Measurements from ENCODE around the gene NHLRC4.
A peak's percentile ranks its signal among the peaks of the same experiment; 100 is the strongest.

Gene NHLRC4, protein sequence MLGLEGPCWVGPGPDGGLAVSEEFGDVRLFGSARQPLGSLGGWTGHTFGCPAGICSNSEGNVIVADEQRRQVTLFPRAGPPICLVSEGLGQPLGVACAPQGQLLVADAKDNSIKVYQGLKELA

DNA sequence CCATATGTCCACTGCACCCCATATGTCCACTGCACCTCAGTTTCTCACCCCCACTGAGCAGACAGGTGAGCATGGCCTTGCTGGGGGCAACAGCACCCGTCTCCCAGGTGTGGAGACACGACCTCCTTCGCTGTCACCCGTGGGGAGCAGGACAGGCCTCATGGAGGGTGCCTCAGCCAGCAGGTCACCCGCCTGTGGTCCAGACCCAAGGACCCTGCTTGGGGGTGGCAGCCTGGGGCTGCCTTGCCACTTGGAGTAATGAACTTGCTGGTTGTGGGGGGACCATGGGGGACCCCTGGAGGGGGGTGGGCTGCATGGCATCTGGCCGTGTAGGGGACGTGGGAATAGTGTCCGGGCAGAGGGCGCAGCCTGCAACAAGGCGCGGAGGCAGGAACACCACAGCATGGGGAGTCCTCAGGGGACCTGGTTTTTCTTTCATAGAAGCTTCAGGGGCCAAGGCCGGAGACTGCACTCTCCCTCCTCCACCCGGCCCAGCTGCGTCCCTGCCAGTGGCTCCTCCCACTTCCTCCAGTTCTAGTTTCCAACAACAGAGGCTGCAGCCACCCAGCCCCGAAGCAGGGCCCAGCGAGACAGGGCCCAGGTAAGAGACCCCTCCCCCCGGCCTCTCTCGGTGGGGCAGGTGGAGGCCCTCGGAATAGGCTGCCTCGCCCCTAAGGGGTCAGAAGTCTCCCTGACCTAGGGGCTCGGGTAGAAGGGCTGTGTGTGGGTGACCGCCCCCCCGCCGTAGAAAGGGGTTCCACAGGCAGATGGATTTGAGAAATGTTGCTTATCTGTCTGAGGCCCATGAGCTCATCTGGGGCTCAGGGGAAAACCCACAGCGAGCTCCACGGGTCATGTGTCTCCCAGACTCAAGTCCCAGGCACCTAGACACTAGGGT, at the start of gene NHLRC4:
NHLRC4 (plus strand) TSS at position 531 of the 898 bp plus-strand sequence. CDS start 1,043 bp downstream, outside the sequence.
- in situ Hi-C loops (cut with HindIII; ENCODE audit: low pct_ligation_motif_present, low pct_unique_long_range_greater_than_20kb, low sequenced_read_pairs): no loop called here

DNA sequence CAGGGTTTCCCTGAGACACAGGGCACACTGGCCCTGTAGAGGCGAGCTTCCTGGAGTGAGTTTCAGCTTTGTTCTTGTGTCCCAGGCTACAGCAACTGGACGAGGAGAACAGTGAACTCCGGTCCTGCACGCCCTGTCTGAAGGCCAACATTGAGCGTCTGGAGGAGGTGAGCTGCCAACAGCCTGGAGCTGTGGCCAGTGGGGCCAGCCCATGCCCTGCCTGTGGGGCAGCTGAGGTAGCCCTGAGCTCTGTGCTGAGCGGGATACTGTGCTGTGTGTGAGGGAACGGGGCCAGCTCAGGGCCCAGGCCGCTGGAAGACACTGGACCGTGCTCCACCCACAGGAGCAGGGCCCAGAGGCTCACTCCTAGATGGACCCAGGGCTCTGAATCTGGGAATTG, 47.9 kb upstream of the NHLRC4 start:
- no peak for DNase-seq
- in situ Hi-C loops (cut with HindIII; ENCODE audit: low pct_ligation_motif_present, low pct_unique_long_range_greater_than_20kb, low sequenced_read_pairs): no loop called here

More for the DNA sequence above, at the start of gene NHLRC4:
- peak; percentile 45 for DNase-seq

DNA sequence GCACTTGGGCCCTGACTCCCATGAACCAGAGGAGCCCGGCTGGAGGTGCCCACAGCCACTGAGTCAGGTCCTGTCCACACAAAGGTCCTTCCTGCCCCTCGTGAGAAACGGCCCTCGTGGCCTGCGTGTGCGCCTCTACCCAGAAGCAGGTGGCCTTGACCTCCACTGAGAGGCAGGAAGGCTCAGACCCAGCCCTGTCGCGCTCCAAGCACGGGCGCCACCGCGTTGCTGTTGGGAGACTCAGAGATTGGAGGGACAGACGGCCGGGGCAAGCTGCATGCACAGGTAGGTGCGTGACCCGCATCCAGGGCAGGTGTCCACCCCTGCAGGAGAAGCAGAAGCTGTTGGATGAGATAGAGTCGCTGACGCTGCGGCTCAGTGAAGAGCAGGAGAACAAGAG, 47.4 kb upstream of the NHLRC4 start:
- no peak for DNase-seq
- in situ Hi-C loops (cut with HindIII; ENCODE audit: low pct_ligation_motif_present, low pct_unique_long_range_greater_than_20kb, low sequenced_read_pairs): no loop called here

DNA sequence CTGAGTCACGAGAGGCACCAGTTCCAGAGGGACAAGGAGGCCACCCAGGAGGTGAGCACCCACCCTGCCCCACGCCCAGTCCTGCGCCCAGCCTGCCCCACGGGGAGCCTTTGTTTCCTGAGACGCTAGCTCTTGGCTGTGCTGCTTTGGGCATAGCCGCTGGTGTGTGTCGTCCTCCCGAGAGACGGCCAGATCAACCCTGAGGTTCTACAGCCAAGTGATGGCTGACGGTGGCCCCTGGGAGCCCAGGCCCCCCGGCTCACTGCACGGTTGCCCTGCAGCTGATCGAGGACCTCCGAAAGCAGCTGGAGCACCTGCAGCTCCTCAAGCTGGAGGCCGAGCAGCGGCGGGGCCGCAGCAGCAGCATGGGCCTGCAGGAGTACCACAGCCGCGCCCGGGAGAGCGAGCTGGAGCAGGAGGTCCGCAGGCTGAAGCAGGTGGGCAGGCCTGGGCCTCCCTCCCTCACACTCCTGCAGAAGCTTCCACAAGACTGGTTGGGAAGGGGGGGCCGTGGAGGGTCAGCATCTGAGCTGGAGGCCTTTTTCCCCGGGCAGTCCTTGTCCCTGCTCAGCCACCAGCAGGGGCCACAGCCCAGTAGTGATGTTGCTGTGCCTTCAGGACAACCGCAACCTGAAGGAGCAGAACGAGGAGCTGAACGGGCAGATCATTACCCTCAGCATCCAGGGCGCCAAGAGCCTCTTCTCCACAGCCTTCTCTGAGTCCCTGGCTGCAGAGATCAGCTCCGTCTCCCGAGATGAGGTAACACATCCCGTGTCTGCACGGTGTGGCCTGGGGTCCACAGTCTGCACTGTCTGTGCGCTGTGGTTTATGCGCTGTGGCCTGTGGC, 46.7 kb upstream of the NHLRC4 start:
- in situ Hi-C loops (cut with HindIII; ENCODE audit: low pct_ligation_motif_present, low pct_unique_long_range_greater_than_20kb, low sequenced_read_pairs): no loop called here
- DNase-seq: no peak

DNA sequence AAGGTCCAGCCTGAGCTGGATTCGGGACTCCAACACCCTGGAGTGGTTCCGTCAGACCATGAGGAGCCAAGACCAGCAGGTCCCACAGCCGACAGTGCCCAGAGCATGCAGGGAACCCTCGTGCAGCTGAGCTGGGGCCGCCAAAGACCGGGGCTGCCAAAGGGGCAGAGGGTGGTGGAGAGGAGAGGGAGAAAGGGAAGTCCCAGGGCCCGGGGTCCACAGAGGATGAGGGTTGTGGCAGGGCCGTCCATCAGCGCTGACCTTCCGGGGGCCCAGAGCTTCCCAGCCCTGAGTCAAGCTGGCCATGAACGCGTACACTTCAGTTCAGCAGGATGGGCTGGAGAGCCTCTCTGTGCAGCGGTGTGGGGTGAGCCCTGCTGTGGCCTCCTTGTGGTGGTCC, 46.0 kb upstream of the NHLRC4 start:
- in situ Hi-C loops (cut with HindIII; ENCODE audit: low pct_ligation_motif_present, low pct_unique_long_range_greater_than_20kb, low sequenced_read_pairs): no loop called here
- no peak for DNase-seq

DNA sequence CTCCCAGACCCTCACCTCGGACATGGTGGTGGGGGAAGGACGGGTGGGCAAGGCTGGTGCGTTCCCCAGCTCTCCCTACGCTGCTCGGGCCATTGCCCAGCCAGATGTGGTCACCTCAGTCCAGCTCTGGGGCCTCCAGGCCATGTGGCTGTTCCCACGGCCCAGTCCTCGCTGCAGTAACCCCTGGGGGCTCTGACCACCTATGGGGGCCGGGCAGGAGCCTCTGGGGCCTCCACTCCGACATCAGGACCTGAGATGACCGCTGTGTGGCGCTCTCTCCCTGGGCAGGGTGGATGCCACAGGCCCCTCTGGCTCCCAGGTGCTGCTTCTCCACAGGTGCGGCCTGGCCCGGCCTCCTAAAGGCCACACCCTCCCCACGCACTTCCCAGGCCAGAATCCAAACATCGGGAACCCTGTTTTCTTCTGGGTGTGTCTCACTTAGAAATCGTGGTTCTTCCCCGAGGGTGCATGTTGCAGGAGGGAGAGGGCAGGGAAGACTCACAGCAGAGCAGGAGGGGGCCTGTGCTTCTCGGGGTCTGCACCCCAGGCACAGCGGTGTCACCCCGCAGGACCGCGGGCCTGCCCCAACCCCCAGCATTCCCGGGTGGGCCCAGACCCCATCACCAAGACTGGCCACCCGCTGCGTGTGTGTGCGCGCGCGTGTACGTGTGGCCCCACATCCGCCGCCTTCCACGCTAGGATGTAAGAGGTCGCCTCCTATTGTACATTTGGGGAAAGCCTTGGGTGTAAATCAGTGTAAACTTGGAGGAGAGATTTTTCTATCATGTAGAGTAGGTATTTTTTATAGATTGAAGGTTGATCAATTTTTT, 45.2 kb upstream of the NHLRC4 start:
- DNase-seq: no peak
- in situ Hi-C loops (cut with HindIII; ENCODE audit: low pct_ligation_motif_present, low pct_unique_long_range_greater_than_20kb, low sequenced_read_pairs): no loop called here

DNA sequence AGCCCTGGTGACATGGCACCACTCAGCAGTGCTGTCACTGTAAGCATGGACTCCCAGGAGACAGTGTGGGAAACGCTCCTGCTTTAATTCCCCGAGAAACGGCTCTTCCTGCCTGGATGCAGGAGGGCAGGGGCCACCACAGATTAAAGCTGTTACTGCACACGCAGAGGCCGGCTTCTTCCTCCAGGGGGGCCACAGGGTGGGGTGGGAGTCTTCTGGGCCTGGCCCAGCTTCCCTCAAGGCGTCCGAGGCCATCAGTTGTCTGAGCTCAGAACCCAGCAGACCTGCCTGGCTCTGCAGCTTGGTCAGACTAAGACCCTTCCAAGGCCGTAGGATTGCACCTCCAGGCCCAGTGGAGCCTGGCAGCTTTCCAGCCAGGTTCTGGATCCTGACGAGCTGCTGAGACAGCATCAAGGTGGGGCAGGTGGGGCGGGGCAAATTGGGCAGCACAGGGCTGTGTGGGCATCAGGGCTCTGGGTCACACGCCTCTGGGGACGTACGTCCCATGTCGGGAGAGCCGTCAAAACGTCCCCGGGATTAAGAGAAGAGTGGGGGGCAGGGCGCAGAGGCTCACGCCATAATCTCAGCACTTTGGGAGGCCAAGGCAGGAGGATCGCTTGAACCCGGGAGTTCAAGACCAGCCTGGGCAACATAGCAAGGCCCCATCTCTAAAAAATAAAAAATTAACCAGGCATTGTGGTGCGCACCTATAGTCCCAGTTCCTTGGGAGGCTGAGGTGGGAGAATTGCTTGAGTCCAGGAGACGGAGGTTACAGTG, 44.3 kb upstream of the NHLRC4 start:
- in situ Hi-C loops (cut with HindIII; ENCODE audit: low pct_ligation_motif_present, low pct_unique_long_range_greater_than_20kb, low sequenced_read_pairs): no loop called here
- DNase-seq: no peak

DNA sequence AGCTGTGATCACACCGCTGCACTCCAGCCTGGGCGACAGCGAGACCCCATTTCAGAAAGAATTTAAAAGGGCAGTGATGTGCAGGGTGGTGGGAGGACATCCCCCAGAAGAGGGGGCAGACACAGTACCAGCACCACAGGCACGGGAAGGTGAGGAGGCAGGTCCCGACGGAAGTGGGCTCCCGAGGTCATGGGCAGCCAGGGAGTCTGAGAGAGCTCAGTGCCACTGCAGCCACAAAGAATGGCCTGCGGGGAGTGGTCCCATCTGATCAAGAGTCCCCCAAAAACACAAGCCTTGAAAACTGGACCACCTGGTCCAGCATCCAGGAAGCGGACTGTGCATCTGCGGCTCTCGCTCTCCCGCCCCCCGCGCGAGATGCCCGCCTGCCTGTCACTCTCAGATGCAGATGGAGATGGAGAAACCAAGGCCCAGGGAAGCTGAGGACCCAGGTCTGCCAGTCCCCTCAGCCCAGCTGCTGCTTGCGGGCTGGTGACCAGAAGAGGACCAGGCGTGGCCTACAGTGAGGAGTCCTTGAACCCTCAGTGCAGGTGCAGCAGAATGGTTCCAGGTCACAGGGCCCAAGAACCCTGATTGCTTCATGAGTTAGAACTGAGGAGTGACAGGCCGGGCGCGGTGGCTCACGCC, 43.6 kb upstream of the NHLRC4 start:
- in situ Hi-C loops (cut with HindIII; ENCODE audit: low pct_ligation_motif_present, low pct_unique_long_range_greater_than_20kb, low sequenced_read_pairs): no loop called here
- no peak for DNase-seq

DNA sequence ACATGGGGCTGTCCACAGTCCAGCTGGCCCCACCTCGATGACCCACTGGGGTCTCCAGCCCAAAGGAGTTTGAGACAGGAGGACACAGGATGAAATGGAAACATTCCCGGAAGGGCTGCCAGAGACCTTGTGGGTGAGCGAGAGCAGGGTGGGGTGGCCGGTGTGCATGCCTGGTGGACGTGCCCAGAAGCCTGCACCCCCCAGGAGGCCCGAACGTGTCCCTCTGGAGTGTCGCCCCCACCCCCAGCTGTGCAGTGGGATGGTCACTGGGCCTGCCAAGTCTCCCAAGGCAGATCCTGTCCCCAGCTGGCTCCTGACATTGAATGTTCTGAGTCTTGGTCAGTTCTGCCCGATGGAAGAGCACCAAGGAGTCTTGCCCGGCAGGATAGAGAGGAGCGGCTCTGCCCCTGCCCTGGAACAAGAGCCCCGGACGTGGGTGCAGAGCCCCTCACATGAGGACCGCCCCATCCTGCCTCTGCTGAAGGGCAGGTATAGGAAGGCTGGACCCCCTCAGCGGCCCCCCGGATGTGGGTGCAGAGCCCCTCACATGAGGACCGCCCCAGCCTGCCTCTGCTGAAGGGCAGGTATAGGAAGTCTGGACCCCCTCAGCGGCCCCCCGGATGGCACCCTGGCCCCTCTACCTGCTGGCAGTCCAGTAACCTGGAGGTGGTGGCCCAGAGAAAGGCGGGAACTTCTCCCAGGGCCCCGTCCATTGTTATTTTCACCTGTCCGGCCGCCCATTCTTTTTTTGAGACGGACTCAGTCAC, 42.3 kb upstream of the NHLRC4 start:
- DNase-seq: no peak
- in situ Hi-C loops (cut with HindIII; ENCODE audit: low pct_ligation_motif_present, low pct_unique_long_range_greater_than_20kb, low sequenced_read_pairs): no loop called here

DNA sequence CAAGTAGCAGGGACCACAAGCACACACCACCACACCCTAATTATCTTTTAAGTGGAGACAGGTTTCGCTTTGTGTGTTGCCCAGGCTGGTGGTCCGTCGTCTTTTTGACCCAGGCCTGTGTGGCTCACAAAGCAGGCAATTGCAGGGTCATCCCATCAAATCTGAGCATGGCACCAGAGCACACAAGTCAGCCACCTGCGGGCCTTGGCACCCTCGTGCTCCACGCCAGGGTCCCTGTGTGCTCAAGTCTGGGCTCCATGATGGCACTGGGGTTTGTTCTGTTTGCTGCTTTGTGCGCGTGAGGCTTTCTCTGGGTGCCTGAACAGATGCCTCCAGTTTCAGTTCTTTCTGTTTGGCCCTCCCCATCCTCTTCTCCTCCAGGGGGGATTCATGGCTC, 41.7 kb upstream of the NHLRC4 start:
- in situ Hi-C loops (cut with HindIII; ENCODE audit: low pct_ligation_motif_present, low pct_unique_long_range_greater_than_20kb, low sequenced_read_pairs): no loop called here

DNA sequence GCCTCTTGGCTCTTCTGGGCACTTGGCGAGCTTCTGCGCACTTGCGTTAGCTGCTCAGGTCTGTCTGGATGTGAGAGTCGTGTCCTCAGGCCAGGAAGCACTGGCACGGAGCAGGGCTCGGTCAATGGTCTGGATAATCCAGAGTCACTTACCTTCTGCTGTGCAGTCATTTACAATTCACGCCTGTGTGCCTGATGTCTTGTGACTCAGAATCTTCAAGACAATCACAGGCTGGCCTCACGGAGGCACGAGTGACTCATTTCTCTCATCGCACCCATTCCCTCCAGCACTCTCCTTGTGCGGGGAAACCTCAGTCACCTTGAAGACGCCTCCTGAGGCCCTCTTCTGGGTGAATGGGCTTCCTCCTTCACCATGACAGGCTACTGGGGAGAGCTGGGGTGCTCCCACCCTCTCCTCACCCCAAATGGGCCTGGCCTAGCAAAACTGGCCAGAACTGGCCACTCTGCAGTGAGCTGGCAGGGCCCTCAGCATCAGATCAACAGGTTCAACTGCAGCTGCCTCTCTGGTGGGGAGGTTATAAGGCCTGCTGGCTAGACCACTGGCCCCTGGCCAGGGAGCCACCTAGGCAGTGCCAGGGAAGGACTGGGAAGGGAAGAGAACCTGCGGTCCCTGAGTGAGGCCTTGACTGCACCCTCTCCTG, 41.2 kb upstream of the NHLRC4 start:
- in situ Hi-C loops (cut with HindIII; ENCODE audit: low pct_ligation_motif_present, low pct_unique_long_range_greater_than_20kb, low sequenced_read_pairs): no loop called here
- peak; percentile 96 for DNase-seq

More for the DNA sequence above, 41.7 kb upstream of the NHLRC4 start:
- no peak for DNase-seq

DNA sequence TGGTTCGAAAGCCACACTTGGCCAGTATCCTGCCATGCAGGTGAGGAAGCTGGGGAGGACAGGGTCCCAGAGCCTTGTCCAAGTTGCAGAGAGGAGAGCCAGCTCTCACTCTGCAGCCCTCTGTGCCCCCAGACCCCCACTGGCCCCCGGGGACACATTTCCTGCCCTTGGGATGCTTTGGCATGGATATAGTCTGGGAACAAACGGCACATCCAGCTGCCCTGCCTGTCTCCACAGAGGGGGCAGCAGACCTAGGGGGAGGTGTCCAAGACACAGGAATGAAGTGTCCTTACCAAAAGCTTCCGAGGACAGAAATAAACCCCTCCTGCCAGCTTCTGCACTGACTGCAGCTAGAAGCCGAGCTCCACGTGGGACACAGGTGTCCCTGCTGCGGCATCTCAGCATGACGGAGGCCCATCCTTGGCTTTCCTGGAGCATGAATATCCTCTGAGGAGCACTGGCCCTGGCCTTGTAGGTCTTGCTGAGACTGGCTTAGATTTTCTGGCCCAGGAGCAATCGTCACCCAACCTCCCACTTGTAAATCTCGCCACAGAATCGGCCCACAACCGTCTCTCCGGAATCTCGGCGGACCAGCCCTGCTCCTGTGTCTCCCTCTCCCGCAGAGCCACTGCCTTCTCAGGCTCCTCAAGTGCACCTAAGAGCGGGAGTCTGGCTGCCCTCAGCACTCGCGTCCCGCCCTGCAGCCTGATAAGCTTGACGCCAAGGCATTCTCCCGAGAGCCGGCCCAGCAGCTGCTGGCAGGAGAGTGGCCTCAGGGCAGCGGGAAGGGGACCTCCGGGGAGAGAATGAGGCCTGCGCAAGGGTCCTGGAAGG, 40.4 kb upstream of the NHLRC4 start:
- peak; percentile 53 for DNase-seq
- in situ Hi-C loops (cut with HindIII; ENCODE audit: low pct_ligation_motif_present, low pct_unique_long_range_greater_than_20kb, low sequenced_read_pairs): no loop called here

DNA sequence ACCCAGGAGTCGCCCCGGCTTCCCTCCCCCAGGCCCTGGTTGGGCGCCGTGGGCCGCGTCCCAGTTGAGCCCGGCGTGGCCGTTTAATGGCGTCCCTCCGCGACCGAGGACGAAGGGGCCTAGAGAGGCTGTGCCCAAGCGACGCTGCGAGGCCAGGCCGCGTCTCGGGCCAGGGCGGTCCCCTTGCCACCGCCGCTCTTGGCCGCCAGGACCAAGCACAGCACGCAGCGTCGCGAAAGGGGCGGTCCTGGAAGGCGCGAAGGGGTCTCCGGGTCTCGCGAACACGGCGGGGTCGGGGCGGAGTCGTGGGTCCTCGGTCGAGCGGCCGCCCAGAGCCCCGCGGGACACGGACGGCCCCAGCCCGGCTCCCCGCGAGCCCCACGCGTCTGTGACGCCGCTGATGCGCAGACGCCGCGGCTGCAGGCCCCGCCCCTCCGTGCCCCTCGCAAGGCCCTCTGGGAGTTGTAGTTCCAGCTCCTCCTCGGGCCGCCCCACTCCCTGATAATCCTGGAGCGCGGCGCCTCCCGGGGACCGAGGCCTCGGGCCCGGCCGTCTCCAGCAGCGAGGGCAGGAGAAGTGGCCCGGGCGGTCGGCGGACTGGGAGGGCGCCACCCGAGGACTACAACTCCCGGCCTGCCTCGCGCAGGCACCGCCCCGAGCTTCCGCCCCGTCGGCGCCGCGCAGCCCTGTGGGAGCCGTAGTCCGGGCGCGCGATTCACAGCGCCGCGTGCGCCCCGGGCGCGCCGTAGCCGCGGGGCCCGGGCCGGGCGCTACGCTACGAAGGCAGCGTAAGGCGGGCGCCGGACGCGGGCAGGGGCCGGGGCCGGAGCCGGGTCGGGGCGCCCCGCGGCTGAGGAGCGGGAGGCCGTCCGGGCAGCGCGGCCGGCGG, 39.5 kb upstream of the NHLRC4 start, which contains the start of gene CAPN15:
CAPN15 (plus strand) TSS at position 698 of the 889 bp plus-strand sequence. CDS start 19,127 bp downstream, outside the sequence.
- in situ Hi-C loops (cut with HindIII; ENCODE audit: low pct_ligation_motif_present, low pct_unique_long_range_greater_than_20kb, low sequenced_read_pairs): no loop called here
- DNase-seq: peak; percentile 90
